HEK293T (cell line): ENCODE results near the gene EBF3.

Experiments
- FOXA1 ChIP-seq: fragments of 450-650 bp; IDR thresholded peaks from 2 replicates; pipeline ENCODE4 v1.6.1; 2016; ENCODE audit warnings: mild to moderate bottlenecking
- FOXK2 ChIP-seq: fragments of 450-650 bp; IDR thresholded peaks from 2 replicates; pipeline ENCODE4 v1.6.1; 2016; ENCODE audit warnings: mild to moderate bottlenecking
- HDGF ChIP-seq: fragments of 450-650 bp; IDR thresholded peaks from 2 replicates; pipeline ENCODE4 v1.6.1; 2017; ENCODE audit warnings: antibody characterized with exemption, borderline replicate concordance
- LEF1 ChIP-seq: fragments of 450-650 bp; IDR thresholded peaks from 2 replicates; pipeline ENCODE4 v1.6.1; 2017; ENCODE audit warnings: mild to moderate bottlenecking, borderline replicate concordance
- SUZ12 ChIP-seq: fragments of 450-650 bp; IDR thresholded peaks from 2 replicates; pipeline ENCODE4 v1.6.1; 2016; ENCODE audit warnings: mild to moderate bottlenecking
- TARDBP ChIP-seq: fragments of 450-650 bp; IDR thresholded peaks from 2 replicates; pipeline ENCODE4 v1.6.1; 2016

DNA sequence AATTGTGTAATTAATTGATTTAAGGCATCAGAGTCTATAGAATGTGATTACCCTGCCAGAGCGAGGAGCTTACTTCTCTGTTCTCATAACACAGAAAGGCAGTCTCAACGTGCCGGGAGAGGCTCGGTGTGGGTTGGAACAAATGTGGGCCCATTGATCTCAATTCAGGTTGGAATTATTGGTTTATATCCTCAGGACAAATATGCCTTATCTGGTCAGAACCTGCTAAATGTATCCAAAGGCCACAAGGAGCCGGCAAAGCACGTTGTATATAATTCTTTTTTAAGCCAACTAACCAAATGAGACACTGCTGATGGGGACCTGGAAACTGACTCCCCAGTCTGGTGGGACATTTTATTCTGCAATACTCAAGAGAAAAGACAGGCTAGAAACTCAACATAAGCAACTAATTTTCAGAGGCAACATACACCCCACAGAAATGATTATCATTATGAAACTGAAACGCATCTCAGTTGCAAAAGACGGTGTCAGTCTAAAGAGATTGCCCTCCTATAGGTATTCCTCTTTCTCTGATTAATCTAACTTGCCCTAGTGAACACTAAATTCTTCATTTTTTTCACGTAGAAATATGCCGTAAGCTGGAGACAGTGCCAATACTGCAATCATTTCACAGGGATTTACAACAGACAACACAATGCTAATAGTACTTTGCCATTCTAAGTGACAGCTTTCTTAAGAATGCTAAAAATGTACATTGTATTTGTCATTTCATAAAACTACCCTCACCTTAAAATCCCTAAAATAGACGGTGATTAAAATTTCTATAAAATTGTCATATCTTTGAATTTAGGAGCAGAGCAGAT is 9.4 kb downstream of the EBF3 start:
- no peak for TF ChIP-seq HDGF
- TF ChIP-seq LEF1: no peak
- no peak for TF ChIP-seq TARDBP
- TF ChIP-seq FOXK2: no peak
- TF ChIP-seq FOXA1: no peak
- no peak for TF ChIP-seq SUZ12
